Astrocyte (in vitro differentiated cells and primary cell): ENCODE results near the gene FIGN.

Source experiments
- CTCF ChIP-seq: IDR thresholded peaks from 2 replicates; pipeline ENCODE4 v1.5.1; 2011; ENCODE audit warnings: low read depth, mild to moderate bottlenecking, inconsistent platforms, low read length, moderate library complexity; ENCODE audit not compliant: insufficient read depth
- EZH2 ChIP-seq: IDR thresholded peaks from 2 replicates; pipeline ENCODE4 v1.6.1; 2012; ENCODE audit warnings: mild to moderate bottlenecking, low read length, inconsistent platforms; ENCODE audit not compliant: insufficient read depth

- TF ChIP-seq CTCF: no peak
- TF ChIP-seq EZH2: no peak
These were observed 37.5 kb upstream of the FIGN start for GRCh38 chr2:163773276-163773675.
